Type B pancreatic cell (in vitro differentiated cells): ENCODE results near the gene FEM1A. TPM values are rescaled to one million over a fixed set of nuclear protein-coding genes. Genes with fewer than 3 reads are reported as not detected.
"Not testable (repeated sequence)": the region's sequence is repeated elsewhere in the genome, so short reads cannot be mapped to it uniquely, and the experiment has no call there.

Experiments
- DNase-seq: peaks from one replicate; pipeline ENCODE4 v3.0.0; 2021; ENCODE audit warnings: mixed read lengths; ENCODE audit not compliant: unreplicated experiment; ENCODE audit errors: extremely low spot score
- H3K27ac Mint-ChIP-seq: 2 replicates; pipeline ENCODE4 v1.8.0; 2021; ENCODE audit warnings: mild to moderate bottlenecking, mixed read lengths
- H3K27me3 Mint-ChIP-seq: 2 replicates; pipeline ENCODE4 v1.8.0; 2021; ENCODE audit warnings: mixed read lengths
- H3K36me3 Mint-ChIP-seq: 2 replicates; pipeline ENCODE4 v1.8.0; 2021; ENCODE audit warnings: mixed read lengths
- H3K4me1 Mint-ChIP-seq: one replicate; pipeline ENCODE4 v1.8.0; 2021; ENCODE audit warnings: mixed read lengths; ENCODE audit not compliant: unreplicated experiment
- H3K4me3 Mint-ChIP-seq: 2 replicates; pipeline ENCODE4 v1.8.0; 2021; ENCODE audit warnings: mild to moderate bottlenecking, mixed read lengths
- H3K9me3 Mint-ChIP-seq: 2 replicates; pipeline ENCODE4 v1.8.0; 2021; ENCODE audit warnings: mixed read lengths
- total RNA-seq: library from RNA; stranded (reverse); gene quantifications from 2 replicates; pipeline ENCODE4 v1.2.1, GENCODE V29; 2021; ENCODE audit warnings: low replicate concordance
- TF ChIP-seq, protein P1 (sequence below): fragments of 200-600 bp; sonication (generic); conservative IDR thresholded peaks from 2 replicates; pipeline ENCODE4 v1.5.0; 2021; ENCODE audit warnings: antibody characterized with exemption, mild to moderate bottlenecking

The FEM1A gene
- total RNA-seq, 1 donor from 2014 or later: 13.7 TPM

DNA sequence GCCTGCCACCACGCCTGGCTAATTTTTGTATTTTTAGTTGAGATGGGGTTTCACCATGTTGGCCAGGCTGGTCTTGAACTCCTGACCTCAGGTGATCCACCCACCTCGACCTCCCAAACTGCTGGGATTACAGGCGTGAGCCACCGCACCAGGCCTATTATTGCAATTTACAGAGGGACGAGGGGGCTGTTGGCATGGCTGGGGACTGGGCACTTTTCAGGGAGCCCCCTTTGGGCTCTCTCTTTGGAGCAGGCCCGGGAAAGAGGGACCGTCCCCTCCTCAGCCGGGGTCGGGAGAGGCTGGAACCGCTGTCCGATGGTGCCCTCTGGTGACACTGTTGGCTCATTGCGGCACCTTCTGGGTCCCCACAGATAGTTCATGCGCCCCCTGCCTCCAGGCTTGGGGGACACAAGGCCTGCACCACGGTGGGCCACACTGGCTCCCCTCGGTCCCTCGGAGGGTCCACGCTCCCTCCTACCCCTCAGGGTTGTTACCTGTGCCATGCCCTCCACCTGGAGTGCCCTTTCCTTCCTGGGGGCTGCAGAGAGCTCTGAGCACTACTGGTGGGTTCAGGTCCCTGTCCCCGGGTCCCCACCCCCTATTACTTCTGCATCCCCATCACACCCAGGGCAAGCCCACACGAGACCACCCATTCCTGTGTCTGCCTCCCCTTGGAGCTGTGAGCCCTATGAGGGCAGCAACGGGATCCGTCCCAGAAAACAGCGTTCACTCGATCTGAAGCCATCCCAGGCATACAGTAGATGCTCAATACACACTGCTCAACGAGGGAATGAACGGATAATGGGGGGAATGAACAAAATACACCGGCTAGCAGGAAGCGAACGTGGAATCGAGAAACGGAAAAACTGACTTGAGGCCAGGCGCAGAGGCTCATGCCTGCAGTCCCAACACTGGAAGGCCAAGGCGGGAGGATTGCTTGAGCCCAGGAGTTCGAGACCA lies 12.5 kb downstream of the FEM1A start:
- H3K4me3 Mint-ChIP-seq: no peak overlapping the region
- TF ChIP-seq, protein P1, sequence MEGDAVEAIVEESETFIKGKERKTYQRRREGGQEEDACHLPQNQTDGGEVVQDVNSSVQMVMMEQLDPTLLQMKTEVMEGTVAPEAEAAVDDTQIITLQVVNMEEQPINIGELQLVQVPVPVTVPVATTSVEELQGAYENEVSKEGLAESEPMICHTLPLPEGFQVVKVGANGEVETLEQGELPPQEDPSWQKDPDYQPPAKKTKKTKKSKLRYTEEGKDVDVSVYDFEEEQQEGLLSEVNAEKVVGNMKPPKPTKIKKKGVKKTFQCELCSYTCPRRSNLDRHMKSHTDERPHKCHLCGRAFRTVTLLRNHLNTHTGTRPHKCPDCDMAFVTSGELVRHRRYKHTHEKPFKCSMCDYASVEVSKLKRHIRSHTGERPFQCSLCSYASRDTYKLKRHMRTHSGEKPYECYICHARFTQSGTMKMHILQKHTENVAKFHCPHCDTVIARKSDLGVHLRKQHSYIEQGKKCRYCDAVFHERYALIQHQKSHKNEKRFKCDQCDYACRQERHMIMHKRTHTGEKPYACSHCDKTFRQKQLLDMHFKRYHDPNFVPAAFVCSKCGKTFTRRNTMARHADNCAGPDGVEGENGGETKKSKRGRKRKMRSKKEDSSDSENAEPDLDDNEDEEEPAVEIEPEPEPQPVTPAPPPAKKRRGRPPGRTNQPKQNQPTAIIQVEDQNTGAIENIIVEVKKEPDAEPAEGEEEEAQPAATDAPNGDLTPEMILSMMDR: peak; percentile 89
- H3K4me1 Mint-ChIP-seq: no peaks in the 10 kb centered on the region
- peak; percentile 84 for DNase-seq
- H3K36me3 Mint-ChIP-seq: no peaks in the 10 kb centered on the region
- no peaks in the 10 kb centered on the region for H3K9me3 Mint-ChIP-seq
- H3K27me3 Mint-ChIP-seq: no peaks in the 10 kb centered on the region
- H3K27ac Mint-ChIP-seq: no peak overlapping the region

DNA sequence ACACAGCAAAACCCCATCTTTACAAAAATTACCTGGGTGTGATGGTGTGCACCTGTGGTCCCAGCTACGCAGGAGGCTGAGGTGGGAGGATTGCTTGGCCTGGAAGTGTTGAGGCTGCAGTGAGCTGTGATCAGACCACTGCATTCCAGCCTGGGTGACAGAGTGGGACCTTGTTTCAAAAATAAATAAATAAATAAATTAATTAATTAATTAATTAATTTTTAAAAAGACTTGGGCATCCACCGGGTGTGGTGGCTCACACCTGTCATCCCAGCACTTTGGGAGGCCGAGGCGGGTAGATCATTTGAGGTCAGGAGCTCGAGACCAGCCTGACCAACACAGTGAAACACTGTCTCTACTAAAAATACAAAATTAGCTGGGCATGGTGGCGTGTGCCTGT lies 13.6 kb downstream of the FEM1A start:
- not testable (repeated sequence) for DNase-seq, H3K9me3 Mint-ChIP-seq, H3K27ac Mint-ChIP-seq, H3K4me3 Mint-ChIP-seq, H3K27me3 Mint-ChIP-seq, H3K4me1 Mint-ChIP-seq, H3K36me3 Mint-ChIP-seq

DNA sequence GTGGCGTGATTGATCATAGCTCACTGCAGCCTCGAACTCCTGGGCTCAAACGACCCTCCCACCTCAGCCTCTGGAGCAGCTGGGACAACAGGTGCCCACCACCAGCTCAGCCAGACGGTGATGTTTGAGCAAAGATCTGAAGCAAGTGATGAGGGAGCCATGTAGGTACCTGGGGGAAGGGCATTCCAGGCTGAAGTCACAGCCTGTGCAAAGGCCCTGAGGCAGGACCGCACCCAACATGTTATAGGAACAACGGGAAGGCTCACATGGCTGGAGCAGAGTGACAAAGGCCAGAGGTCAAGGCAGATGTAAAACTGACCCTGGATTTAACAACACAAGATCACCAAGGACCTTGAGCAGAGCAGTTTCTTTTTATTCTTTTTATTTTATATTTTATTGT lies 14.8 kb downstream of the FEM1A start:
- TF ChIP-seq, protein P1: no peak
- no peak for DNase-seq
- Mint-ChIP-seq H3K36me3 (no peaks in the 10 kb centered on the region), H3K27ac (no peak overlapping the region), H3K4me1 (peaks cover 4% of the 10 kb centered on the region), H3K9me3 (no peaks in the 10 kb centered on the region), H3K27me3 (no peaks in the 10 kb centered on the region), H3K4me3 (no peak overlapping the region)

DNA sequence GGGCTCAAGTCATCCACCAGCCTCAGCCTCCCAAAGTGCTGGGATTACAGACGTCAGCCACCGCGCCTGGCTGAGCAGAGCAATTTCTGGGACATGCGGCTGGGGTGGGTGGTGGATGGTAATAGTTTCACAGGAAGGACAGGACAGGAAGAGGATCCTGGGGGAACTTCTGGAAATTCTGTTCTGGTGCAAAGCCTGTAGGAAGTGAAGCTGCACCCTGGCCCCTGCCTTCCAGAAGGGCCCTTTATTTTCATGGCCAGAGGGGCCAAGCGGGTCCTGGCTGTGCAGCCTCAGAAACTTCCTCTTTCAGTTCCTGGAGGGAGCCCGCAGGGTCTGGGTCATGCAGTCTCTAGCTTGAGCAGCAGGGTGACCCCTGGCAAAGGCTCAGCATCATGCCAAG lies 15.7 kb downstream of the FEM1A start:
- Mint-ChIP-seq H3K27me3 (no peaks in the 10 kb centered on the region), H3K4me1 (peaks cover 4% of the 10 kb centered on the region), H3K9me3 (no peaks in the 10 kb centered on the region)

DNA sequence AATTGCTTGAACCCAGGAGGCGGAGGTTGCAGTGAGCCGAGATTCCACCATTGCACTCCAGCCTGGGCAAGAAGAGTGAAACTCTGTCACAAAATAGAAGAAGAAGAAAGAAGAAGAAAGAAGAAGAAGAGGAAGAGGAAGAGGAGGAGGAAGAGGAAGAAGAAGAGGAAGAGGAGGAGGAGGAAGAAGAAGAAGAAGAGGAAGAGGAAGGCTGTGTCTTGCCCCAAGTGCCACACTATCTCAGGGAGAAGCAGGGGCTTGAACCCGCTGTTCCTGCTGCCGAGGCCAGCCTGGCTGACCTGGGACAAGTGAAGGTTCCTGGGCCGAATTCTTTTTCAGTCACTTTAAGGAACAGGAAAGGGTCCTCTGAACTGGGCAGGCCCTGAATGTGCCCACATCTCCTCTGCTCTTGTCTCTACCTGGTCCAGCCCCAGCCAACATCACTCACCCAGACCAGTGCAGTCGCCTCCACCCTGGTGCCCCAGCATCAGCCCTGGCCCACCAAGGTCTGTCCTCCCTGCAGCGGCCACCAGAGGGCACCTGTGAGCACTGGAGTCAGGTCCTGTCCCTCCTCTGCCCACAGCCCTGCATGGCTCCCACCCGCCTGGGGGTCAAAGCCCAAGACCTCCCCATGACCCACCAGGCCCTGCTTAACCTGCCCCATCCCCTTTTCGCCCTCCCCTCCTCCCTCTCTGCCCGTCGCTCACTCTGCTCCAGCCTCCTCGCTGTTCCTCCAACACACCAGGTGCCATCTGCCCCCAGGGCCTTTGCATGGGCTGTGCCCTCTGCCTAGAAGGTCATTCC lies 20.0 kb downstream of the FEM1A start:
- peaks cover 5% of the 10 kb centered on the region for H3K9me3 Mint-ChIP-seq
- peaks cover 8% of the 10 kb centered on the region for H3K36me3 Mint-ChIP-seq
- TF ChIP-seq, protein P1: peak; percentile 87
- H3K4me1 Mint-ChIP-seq: peaks cover 16% of the 10 kb centered on the region
- H3K4me3 Mint-ChIP-seq: no peak overlapping the region
- no peaks in the 10 kb centered on the region for H3K27me3 Mint-ChIP-seq
- peak overlapping the region; percentile 74 for H3K27ac Mint-ChIP-seq
- peak; percentile 88 for DNase-seq

More for the DNA sequence above, 15.7 kb downstream of the FEM1A start:
- DNase-seq: no peak
- Mint-ChIP-seq H3K27ac (no peak overlapping the region), H3K36me3 (no peaks in the 10 kb centered on the region), H3K4me3 (no peak overlapping the region)
- TF ChIP-seq, protein P1: no peak
